Panc1 (cell line): ENCODE data around the gene SCLY. TPM values are rescaled to one million over a fixed set of nuclear protein-coding genes. Genes with fewer than 3 reads are reported as not detected.

Source experiments
- total RNA-seq: library from RNA; stranded (reverse); gene quantifications from one replicate; pipeline ENCODE4 v1.2.1, GENCODE V29; 2021; ENCODE audit not compliant: unreplicated experiment

Gene SCLY
- total RNA-seq, 1 experiment from 2014 or later, result 31.4 TPM

Other genes with a start within 250 kb of the SCLY start
- gene RAMP1, start 201.4 kb upstream of the SCLY start, total RNA-seq, result 17.6 TPM
- 44.9 TPM for gene UBE2F, start 94.0 kb upstream of the SCLY start, total RNA-seq
- 0.85 TPM for gene ESPNL, start 39.3 kb downstream of the SCLY start, total RNA-seq
- gene KLHL30, start 77.7 kb downstream of the SCLY start, total RNA-seq, result 0.26 TPM
- gene ERFE, start 98.0 kb downstream of the SCLY start, total RNA-seq, result 10.3 TPM
- gene ILKAP, start 142.7 kb downstream of the SCLY start, total RNA-seq, result 49.9 TPM
- 42.0 TPM for gene HES6, start 179.0 kb downstream of the SCLY start, total RNA-seq
- 9.9 TPM for gene PER2, start 227.6 kb downstream of the SCLY start, total RNA-seq